Measurements from ENCODE around the gene RAD51B.
A peak's percentile ranks its signal among the peaks of the same experiment; 100 is the strongest.

The RAD51B gene

DNA sequence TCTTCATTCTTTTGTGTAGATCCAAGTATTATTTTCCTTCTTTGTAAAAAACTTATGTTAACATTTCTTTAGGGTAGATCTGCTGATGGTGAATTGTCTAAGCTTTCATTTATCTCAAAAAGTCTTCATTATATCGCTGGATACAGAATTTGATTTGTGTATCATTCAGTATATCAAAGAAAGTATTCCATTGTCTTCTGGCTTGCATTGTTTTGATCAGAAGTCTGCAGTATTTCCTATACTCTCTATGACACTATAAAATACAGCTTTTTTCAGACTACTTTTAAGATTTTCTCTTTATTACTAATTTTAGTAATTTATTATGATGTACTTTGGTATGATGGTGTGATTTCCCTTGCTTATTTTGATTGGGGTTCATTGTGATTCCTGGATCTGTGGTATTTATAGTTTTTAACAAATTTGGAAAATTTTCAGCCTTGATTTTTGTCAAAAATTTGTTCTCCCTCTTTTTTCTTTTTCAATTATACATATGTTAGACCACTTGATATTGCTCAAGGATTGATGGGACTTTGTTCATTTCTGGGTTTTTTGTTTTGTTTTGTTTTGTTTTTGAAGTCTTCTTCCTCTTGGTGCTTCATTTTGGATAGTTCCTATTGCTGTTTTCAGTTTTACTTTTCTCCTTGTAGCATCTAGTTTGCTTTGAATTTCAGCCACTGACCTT, 796.8 kb downstream of the RAD51B start:
- H3K27ac ChIP-seq, result no peak overlapping the region
- H3K4me3 ChIP-seq, result no peak overlapping the region

- Histone ChIP-seq H3K27ac (peak overlapping the region in 1 of 21 experiments; percentile 80), H3K4me3 (no peak overlapping the region)
Observed at GRCh38 chr14:68619790-68620574, 800.4 kb downstream of the RAD51B start.

DNA sequence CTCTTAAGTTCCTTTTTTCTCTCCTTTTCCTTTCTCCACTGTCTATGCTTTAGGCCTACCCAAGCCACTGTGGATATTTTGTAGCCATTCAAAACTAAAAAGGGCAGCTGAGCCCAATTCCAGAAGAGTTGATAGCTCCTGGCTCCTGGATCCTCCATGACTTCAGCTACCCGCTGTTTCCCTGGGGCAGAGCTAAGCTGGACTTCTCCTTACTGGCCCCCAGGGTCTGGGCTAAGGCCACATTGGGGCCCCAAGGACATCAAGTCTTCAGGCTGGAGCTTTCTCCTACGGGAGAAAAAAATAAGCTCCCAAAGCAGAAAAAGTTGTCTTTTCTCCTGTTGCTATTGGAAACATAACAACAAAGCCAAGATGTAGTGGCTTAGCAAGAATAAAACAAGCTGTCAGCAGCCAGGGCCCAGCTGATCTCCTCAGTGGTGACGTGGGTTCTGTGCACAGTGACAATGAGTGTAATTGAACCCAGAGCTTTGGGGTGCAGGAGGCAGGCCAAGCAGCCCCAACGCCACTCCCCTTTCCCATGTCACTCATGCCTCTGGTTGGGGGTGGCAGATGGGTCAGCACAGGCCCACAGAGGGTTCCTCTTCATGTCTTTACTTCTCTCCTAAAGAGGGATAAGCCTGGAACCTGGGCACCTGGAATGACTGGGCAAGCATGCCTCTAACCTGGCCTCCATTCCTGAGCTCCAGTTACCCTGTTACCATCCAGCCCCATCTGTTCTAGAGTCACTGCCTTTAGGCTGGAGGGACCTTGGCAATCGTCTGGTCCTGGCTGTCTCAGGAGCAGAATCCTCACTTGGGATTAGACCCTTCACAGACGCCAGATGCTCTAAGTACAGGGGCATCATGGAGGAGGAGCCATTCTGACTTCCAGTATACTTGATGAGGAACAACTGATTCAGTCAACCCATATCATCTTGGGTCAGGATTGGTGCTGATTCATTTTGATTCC, 802.1 kb downstream of the RAD51B start:
- Histone ChIP-seq H3K27ac (peak overlapping the region in 16 of 21 experiments; percentile 6 to 80 (median 48)), H3K4me3 (no peak overlapping the region)

DNA sequence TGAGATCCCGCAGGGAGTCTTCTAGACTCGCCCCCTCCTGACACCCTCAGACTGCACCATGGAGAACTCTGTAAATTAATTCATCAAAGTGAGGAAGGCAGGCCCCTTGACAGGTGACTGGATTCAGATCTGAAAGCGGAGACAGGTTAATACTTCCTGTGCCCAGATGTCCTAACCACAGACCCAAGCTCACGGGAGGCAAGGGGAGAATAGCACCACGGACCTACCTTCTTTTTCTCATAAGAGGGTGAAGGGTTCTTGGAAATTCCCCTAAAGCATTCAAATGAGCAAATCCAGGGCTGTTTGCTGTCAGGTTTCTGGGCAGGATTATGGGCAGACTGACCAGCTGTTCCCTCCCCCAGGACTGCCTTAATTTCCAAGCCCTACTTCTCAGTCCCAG, 803.3 kb downstream of the RAD51B start:
- no peak overlapping the region for H3K4me3 ChIP-seq
- H3K27ac ChIP-seq, result peak overlapping the region in 2 of 21 experiments; percentile 27 to 46

DNA sequence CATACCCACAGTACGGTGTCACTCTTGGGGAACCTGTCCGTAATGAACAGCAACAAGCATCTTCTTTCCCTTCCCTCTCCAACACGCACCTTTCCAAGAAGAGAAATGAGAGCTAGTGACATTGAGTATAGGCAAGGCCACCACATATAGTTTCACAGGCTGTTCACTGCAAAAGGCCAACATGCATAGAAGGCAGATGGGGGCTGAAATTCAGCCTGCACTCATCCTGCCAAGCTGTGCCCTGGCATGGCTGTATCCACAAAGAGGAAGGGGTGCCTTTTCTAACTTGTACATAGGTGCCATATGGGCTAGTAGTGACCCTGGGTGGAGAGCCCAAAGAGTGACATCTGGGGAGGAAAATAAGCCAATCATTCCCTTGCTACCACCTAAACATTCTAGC, 803.7 kb downstream of the RAD51B start:
- H3K27ac ChIP-seq, result peak overlapping the region in 2 of 21 experiments; percentile 27 to 46
- H3K4me3 ChIP-seq, result no peak overlapping the region

- peak overlapping the region in 3 of 21 experiments; percentile 0 to 46 (median 6) for H3K27ac ChIP-seq
- H3K4me3 ChIP-seq, result no peak overlapping the region
Observed at GRCh38 chr14:68623826-68624225, 804.2 kb downstream of the RAD51B start.

DNA sequence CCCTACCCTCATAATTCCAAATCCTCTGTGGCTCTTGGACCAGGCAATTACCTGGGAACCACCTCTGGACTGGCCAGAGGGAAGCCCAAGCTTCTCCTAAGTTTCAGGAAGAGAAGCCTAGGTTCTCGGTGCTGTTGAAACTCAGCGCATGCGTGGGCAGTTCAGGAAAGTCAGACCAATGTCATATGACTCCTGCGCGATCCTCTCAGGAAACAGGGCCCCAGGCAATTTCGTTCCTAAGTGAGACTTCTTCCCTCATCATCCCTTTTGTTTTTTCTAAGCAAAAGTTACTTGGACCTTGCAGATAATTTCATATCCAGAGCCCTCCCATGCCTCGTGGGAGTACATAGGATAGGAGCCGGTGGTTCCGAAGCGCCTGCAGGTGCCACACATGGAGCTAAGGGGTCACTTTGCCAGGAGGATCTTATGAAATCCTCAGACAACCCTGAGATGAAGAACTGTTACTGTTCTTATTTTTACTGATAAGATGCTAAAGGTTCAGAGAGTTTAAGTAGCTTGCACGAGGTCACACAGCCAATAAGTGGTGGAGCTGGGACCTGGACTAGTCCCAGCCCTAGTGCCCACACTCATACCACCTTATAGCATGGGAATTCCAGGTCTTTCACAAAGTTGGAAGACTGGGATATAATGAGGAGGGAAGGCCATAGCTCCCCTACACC, 805.1 kb downstream of the RAD51B start:
- H3K27ac ChIP-seq, result peak overlapping the region in 3 of 21 experiments; percentile 0 to 46 (median 27)

GRCh38 chr14:68625366-68626090, 805.9 kb downstream of the RAD51B start:
- Histone ChIP-seq H3K27ac (peak overlapping the region in 2 of 21 experiments; percentile 52 to 64), H3K4me3 (no peak overlapping the region)

More for the DNA sequence above, 805.1 kb downstream of the RAD51B start:
- no peak overlapping the region for H3K4me3 ChIP-seq

DNA sequence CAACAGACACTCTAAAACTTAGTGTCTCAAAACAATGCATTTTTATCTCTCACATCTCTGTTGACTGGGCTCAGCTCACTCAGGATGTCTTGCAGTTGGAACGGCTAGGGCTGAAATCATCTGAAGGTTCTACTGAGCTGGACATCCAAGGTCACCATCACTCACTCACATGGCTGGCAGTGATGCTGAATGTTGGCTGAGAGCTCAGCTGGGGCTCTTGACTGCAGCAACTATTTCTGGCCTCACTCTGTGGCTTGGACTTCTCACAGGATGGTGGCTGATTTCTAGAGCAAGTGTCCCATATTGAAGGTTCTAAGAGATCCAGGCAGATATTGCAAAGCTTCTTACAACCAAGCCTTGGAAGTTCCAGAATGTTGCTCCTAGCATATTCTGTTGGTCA, 806.8 kb downstream of the RAD51B start:
- no peak overlapping the region for H3K4me3 ChIP-seq
- peak overlapping the region in 3 of 21 experiments; percentile 6 to 64 (median 52) for H3K27ac ChIP-seq

DNA sequence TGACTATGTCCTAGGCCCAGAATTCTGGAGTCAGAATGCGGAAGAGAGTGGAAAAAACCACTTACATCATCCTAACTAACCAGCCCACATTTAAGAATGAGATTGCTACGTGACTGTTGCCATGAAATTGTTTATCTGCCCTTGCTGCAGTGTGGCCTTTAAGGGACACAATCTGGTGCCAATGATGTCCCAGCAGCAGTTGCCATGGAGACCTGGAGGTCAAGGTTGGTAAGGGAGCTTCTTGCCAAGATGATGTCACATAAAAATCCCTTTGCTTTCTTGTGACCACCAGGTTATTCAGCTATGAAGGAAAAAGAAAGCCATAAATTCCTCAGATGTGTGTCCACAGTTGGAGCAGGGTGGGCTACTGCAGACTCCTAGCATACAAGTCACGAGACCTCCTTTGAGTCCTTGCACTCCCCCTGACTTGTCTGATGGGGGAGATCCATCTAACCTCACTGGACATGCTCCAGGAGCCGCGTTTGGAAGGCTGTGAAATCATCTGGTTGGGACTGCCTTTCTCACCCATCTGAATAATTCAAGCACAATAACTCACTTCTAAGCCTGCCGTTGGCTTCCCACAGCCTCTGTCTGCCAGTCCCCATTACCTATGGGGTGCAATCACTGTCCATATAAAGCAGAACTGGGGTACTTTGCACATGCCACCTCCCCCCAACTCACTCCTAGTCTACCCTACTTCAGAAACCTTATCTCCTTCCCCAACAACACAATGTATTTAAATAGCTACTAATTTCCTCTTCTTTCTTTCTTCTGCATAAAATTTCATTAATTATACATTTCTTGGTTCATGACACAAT, 807.7 kb downstream of the RAD51B start:
- Histone ChIP-seq H3K27ac (peak overlapping the region in 9 of 21 experiments; percentile 11 to 90 (median 83)), H3K4me3 (no peak overlapping the region)

DNA sequence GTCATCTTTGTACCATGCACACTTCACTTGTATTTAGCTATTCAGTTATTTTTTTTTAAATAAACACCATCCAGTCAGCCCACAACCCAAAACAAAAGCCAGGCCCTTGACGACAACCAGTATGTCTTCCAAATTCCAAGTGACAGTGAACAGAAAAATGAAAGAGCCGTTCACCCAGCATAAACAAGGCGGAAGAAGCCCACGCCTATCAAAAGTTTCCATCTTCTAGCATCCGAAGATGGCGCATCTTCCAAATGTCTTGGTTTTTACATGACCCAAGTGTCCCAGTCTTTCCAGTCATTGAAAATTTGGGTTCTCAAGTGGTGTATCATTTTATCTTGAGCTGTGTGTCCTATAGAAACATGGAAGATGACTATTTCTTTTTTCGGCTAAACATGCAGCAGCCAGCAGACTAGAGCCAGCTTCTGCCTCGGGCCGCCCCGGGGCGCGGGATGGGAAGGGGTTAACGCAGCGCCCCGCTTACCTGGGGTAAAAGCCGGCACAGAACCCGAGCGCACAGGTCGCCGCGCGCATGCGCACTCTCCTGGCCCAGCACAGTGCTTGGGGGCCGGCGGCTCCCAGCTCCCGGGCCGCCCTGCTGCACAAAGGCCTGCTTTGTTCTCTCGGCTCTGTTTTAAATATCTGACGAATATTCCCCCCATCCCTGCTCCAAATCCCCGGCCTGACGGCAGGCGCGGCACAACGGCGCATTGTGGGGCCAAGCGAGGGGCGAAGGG, 808.5 kb downstream of the RAD51B start:
- Histone ChIP-seq H3K4me3 (peak overlapping the region; percentile 16 to 42 (median 24)), H3K27ac (peak overlapping the region in 20 of 21 experiments; percentile 50 to 91 (median 84))

GRCh38 chr14:68628605-68629310, 809.2 kb downstream of the RAD51B start:
- Histone ChIP-seq H3K4me3 (peak overlapping the region; percentile 16 to 42 (median 24)), H3K27ac (peak overlapping the region; percentile 3 to 91 (median 83))

- Histone ChIP-seq H3K27ac (peak overlapping the region in 6 of 21 experiments; percentile 12 to 90 (median 80)), H3K4me3 (no peak overlapping the region)
Observed at GRCh38 chr14:68630081-68630571, 810.5 kb downstream of the RAD51B start.

DNA sequence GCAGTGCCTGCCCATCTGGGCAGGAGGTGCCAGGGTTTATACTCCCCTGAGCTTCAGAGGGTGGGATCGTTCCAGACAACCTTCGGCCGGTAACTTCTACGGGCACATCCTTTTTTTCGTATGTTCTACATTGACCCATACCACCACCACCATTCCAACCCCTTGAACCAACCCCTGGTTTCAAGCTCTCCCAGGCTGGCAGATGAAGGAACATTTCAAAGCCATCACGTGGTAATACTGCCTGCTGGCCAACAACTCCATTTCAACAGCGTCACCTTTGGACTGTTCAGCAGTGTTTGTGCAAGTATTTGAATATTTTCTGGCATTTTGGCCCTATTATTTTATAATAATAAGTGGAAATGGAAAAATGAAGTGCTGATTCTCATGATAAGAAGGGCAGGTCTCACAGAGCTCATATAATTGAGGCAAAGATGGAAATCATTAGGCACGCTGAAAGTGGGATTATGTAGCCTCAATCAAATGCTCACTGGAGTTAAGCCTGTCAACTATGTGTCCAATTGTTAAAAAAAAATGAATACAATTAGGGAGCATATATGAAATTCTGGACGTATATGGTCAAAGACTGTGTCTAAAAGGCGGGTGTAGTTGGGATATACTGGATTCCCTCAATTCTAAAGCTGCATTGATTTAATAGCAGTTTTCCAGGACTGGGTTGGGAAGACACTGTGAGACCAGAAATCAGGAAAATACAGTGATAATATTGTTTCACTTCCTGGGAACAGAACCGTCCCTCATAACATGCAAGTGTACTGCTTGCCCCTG, 811.2 kb downstream of the RAD51B start:
- H3K27ac ChIP-seq, result peak overlapping the region in 5 of 21 experiments; percentile 8 to 84 (median 20)
- H3K4me3 ChIP-seq, result no peak overlapping the region

- Histone ChIP-seq H3K27ac (peak overlapping the region in 6 of 21 experiments; percentile 8 to 53 (median 16)), H3K4me3 (no peak overlapping the region)
Observed at GRCh38 chr14:68631394-68632053, 811.9 kb downstream of the RAD51B start.

All from skin epidermis (tissue), 12 donors.